HG03045 (cell line): ENCODE data around the gene MEIOB.
"Not testable (repeated sequence)": the region's sequence is repeated elsewhere in the genome, so short reads cannot be mapped to it uniquely, and the experiment has no call there.

Source experiments
- ATAC-seq: cut with Tn5 transposase; IDR thresholded peaks from one replicate; pipeline ENCODE4 v1.9.1; 2021; ENCODE audit warnings: mild to moderate bottlenecking, moderate library complexity; ENCODE audit not compliant: unreplicated experiment

Gene MEIOB

DNA sequence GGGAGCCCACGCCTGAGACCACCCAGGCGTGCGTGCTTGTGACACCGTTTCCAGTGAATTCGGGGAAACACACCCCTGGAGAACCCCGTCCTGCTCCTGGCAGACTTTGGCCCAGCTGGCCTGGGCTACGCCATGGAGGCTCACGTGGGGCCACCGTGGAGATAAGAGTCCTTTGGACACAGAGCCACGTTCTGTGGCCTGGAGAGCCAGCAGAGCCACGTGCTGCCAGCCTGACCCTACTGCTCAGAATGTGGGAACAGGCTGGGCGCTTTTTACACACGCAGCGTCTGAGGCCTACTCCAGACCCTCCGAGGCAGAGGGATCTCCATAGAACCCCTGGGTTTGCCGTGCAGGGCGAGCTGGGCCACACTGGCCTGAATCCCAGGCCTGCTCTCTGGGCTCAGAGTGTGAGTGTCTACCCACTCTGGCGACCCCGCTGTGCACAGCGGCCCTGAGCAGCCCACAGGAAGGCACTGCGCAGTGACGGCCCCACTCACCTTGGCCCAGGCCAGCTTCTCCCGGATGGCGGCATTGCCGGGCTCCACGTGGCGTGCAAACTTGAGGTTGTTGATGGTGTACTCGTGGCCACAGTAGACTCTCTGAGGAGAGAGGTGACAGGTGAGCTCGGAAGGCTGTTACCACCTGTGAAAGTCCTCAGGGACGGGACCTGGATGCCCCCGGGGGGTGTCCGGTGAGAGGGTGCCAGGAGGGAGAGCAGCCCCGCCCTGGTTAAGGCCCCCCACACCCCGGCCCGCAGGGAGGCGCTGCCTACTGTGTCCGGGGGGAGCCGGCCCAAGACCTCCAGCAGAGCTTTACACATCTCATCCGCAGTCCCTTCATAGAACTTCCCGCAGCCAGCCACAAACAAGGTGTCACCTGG lies 55.3 kb downstream of the MEIOB start:
- no peak for ATAC-seq

DNA sequence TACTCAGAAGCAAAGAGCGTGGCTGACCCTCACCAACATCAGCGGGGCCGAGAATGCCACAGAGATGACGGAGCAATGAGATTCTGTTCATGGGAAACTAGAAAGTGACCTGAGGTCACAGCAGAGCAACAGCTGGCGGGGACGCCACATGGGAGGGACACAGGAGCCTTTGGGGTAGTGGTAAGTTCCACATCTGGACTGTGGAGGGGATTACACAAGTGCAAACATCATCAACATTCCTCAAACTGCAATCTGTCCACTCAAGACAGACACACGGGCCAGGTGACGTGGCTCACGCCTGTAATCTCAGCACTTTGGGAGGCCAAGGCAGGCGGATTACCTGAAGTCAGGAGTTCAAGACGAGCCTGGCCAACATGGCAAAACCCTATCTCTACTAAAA lies 56.5 kb downstream of the MEIOB start:
- no peak for ATAC-seq

DNA sequence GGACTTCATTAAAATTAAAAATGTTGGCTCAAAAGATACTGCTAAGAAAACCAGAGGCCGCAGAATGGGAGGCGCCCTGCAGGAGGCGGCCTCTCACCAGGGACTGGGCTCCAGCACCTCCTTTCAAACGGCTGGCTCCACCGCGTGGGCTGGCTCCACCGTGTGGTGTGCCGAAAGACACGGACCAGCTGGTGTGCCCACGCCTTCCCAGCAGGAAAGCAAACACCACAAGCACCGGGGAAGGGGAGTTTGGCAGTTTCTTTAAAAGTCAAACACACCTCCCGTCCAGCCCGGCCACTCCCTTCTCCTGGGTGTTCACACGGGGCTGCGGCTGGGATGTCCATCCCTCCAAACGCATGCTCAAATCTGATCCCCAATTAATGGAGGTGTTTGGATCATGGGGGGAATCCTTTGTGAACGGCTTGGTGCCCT lies 59.2 kb downstream of the MEIOB start:
- no peak for ATAC-seq

DNA sequence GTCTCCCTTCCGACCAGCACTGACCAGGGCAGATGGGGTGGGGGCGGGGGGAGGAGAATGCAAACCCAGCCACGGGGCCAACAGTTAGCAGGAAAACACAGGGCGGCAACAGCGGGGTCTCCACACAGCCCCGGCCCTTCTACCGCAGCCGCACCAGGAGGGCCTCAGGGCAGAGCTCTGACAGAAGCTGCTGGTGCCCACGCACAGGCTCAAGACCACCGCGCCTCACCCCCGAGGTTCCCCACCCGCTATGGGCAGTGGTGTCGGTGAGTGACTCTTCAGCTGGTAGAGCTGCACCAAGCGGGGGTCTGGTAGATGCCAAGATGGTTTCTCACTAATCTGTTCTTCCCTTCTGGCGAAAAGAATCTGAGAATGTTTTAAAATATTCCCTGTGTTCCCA lies 61.4 kb downstream of the MEIOB start:
- no peak for ATAC-seq

DNA sequence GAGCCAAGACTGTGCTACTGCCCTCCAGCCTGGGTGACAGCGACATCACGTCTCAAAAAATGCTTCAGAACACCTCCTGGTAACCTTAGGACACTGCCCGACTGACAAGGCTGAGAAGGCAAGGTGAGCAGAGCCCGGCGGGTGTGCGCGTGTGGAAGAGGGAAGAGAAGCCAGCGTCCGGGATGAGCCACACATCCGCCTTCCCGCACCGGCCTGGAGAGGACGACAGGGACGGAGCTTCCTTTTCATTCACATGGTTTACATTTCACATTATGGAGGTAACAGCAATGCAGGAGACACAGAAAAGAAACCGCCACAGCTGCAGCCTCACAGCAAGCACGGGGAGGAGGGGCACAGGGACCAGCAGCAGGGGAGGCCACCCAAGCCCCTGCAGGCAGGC lies 61.9 kb downstream of the MEIOB start:
- ATAC-seq: no peak

DNA sequence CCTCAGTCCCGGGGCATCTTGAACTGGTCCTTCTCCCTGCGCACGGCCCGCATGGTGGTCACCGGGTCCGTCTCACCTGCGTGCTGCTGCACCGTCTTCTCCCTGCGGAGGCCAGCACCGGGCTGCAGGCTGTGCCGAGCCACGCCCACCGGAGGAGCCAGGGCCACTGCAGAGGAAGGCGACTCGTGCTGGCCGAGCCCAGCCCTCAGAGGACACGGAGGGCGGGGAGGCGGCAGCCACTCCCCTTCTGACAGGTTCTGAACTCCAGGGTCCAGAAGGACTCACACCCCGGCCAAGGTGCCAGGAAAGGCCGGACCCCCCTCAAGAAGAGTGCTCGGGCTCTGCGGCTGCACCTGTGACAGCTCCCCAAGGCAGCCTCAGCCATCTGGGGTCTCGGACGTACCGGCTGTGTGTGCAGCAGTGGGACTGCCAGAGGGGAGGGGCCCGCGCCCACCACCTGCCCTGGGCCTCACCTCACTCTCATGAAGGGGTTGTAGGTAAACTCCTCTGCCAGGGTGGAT lies 62.6 kb downstream of the MEIOB start:
- no peak for ATAC-seq

DNA sequence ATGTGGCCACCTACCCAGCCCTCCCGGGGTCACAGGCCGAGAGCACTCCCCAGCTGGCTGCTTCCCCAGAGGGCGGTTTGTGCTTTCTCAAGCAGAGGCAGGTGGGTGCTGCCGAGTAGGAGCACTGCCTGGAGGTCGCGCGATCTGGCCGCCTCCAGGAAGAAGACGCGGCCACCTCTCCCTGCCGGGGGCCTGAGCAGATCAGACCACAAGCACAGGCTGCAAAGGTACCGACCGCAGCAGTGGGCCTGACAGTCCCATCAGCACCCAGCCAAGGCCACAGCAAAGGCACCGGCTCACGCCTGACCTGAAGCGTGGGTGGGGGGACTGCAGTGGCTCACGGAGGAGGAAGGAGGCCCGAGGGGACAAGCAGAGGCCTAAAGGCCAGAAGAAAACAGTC lies 63.3 kb downstream of the MEIOB start:
- no peak for ATAC-seq

DNA sequence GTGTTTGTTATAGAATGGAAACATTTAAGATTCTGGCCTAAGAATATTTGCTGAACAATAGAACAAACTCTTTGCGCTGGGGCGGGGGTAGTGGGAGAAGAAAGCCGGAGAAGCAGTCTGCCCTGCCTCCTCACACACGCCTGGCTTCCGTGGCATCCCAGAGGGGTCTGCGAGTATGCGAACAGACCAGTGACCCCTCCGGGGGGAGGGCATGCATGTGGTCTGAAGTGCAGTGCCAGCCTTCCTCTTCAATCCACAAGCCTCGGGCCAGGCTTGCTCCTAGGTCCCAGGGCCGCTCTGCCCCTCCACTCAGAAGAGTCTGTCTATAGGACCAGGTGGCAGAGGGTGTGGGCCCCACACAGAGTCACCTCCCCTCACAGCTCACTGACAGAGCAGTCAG lies 64.3 kb downstream of the MEIOB start:
- ATAC-seq: no peak

DNA sequence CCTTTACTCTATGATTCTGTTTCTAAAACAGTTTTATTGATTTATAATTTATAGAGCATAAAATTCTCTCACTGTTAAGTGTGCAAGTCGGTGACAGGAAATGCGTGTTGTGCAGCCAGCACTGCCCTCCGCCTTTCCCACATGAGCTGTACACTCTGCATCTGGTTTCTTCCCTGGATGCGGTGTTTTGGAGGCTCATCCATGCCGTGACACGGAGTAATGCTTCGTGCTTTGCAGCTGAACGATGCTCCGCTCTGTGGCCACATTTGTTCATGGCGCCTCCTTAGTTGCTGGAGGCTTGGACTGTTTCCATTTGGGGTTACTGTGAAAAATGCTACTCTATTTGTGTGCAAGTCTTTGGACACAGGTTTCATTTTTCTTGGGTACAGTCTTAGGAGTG lies 71.3 kb downstream of the MEIOB start:
- ATAC-seq: no peak

DNA sequence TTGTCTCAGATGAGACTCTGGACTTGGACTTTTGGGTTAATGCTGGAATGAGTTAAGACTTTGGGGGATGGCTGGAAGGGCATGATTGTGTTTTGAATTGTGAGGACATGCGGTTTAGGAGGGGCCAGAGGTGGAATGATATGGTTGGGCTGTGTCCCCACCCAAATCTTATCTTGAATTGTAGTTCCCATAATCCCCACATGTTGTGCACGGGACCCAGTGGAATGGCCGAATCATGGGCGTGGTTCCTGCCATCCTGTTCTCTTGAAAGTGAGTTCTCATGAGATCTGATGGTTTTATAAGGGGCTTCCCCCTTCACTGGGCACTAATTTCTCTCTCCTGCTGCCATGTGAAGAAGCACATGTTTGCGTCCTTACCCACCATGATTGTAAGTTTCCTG lies 72.7 kb downstream of the MEIOB start:
- ATAC-seq: not testable (repeated sequence)

DNA sequence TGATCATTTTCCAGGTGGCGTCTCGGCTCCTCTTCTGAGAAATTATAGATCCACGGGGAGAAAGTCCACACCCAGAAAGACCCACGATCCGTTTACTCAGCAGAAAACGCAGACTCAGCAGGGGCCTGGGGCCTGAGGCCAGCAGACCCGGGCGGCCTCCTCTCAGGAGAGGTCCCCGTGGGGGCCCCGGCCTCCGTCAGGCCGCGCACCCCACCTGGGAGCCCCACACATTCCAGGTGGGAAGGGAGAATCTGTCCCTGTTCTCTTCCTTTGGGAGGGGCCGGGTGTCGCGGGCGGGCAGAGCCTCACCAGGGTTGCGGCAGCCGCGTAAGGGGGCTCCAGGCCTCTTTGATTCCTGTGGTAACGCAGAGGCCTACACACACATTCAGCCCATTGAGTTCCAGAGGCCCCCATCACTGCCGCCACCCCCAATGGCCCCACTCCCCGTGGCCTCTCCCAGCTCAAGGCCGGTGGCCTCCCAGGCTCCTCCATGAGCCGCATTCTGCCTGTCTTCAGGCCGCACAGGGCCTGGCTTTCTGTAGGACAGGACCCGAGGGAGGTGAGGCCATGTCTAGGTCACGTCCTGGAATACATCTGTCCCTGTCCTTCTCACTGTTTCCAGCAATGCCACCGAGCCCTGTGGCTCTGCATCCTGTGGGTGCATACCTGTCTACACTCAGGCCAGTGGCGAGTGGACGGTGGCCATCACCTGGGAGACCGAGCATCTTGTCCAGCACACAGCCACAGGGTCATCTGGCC lies 76.9 kb downstream of the MEIOB start:
- ATAC-seq: no peak

DNA sequence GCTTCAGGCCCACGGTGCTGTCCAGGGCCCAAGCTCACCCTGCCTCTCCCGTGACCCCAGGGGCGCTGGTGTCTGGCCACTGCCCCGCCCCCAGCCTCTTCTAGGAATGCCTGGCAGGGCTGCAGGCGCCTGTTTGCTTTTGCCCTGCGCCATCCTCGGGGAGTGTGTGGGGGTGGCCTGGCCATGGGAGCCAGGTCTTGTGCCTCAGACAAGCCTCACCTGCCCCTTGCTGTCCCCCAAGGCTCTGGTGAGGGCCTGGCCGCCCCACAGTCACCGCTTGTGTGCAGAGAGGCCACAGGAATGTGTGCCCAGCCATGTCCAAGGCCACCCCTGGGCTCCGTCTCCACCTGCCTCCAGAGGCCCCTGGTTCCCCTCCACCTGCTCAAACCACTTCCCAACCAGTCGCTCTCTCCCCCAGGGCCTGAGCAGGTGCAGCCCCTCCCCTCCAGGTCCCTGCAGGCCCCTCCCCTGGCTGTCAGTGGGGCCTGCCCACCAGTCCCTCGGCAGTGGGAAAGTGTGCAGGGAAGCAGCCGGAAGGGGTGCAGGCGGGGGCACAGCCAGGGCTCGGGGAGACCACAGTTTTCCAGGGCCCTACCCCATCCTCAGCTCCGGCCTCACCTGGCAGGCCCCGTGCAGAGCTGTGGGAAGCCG lies 77.6 kb downstream of the MEIOB start:
- ATAC-seq: no peak

DNA sequence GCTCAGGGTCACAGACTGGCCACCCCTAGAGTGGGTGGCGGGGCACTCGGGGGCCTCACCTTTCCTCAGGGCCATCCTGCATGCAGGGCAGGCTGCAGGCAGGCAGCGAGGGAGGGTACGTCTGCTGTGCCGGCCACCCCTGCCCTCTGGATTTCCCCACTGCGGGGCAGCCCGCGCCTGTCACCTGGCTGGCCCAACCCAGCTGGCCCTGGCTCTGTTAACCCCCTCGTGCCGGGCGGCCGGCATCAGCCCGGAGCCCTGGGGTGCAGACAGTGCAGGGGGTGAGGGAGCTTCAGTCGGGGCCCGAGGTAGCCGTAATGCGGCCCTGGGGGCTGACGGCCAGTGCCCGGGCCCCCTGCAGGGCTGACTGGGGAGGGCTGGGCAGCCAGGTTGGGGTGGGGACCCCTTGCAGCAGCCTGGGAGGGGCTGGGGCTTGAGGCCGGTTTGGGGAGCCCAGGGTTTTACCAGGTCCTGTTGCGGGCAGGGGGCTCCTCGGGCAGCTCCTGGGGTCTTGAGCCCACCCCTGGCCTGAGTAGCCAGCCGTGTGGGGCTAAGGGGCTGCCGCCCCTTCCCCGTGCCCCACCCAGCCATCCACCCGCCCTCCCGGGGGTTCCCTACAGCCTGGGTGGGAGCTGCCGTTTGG lies 78.3 kb downstream of the MEIOB start, which contains the start of gene IGFALS:
Gene IGFALS (minus strand): TSS at position 128 of the 643 bp plus-strand sequence. CDS start 53 bp downstream, at position 75.
- ATAC-seq: no peak

DNA sequence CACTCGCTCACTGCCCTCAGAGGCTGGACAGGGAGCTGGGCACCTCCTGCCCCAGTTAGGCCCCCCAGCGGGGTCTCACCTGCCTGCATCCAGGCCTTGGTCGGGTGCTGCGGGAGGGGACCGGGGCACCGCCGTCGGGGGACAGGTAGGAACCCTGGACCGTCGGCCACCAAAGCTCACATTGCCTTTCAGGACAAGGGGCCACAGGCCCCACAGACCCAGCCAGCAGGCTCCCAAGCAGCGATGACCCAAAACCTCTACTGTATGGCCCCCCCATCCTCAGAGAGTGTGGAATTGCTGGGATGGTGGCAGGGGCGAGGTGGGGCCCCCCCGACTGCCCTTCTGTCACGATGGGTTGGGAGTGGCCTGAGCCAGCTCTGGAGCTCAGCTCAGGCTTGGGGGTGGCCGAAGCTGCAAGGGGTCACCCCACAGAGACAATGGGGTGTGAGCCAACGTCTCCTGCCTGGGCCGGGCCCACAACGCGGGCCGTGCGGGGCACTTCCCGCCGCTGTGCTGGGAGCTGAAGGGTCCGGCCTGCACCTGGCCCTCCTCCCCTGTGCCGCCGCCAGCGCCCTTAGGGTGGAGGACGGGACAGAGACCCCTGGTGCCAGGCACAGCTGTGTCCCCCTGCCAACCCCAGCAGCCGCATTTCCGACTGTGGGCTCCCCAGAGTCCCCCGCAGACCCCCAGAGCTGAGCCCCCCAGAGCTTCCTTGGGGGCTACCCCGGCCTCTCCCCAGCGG lies 79.0 kb downstream of the MEIOB start:
- ATAC-seq: no peak

DNA sequence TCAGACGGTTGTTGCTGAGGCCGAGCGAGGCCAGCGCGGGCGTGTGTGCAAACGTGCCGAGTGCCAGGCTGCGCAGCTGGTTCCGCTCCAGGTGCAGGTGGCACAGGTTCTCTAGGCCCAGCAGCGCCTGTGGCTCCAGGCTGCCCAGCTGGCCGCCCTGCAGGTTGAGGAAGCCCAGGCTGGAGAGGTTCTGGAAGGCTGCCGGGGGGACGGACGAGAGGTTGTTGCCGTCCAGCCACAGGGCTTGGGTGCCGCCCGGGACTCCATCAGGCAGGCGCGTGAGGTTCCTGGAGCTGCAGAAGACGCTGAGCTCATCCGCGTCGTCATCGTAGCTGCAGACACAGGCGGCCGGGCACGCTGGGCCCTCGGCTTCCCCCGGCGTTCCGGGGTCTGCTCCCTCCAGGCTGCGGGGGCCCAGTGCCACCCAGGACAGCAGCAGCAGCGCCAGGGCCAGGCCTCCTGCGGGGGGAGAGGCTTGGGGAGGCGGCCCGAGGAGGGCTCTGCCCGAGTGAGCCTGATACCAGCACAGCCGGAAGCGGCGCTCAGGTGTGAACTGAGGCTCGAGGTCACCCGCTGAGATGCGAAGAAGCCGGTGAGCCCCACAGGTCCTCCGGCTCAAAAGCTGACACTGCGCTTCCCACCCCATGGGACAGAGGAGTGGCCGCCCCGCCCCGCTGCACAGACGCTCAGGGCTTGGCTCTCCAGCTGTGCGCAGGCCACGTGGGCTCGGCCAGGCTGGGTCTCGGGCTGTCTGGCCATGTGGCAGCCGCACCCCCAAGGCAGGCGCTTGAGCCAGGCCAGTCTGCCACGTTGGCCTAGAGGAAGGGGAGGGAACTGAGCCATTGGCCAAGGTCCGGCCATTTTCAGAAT lies 79.8 kb downstream of the MEIOB start:
- no peak for ATAC-seq

DNA sequence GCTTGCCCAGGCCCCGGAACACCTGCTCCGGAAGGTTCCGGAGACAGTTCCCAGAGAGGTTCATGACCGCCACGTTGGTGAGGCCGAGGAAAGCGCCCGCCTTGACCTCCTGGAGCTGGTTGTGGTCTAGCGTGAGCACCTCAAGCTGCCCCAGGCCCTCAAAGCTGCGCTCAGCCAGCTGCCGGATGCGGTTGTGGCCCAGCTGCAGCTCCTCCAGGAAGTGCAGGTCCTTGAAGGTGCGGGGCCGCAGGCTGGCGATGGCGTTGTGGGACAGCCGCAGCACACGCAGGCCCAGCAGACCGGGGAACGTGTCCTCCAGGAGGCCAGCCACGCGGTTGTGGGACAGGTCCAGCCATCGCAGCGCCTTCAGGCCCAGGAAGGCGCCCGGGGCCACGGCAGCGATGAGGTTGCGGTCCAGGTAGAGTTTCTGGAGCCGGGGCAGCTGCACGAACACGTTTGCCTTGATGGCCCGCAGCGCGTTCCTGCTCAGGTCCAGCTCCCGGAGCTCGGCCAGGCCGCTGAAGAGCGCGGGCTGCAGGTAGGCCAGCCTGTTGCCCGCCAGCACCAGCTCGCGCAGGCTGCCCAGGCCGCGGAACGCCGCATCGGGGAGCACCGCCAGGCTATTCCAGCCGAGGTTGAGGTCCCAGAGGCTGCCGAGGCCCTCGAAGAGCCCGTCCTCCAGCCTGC lies 80.6 kb downstream of the MEIOB start:
- no peak for ATAC-seq

DNA sequence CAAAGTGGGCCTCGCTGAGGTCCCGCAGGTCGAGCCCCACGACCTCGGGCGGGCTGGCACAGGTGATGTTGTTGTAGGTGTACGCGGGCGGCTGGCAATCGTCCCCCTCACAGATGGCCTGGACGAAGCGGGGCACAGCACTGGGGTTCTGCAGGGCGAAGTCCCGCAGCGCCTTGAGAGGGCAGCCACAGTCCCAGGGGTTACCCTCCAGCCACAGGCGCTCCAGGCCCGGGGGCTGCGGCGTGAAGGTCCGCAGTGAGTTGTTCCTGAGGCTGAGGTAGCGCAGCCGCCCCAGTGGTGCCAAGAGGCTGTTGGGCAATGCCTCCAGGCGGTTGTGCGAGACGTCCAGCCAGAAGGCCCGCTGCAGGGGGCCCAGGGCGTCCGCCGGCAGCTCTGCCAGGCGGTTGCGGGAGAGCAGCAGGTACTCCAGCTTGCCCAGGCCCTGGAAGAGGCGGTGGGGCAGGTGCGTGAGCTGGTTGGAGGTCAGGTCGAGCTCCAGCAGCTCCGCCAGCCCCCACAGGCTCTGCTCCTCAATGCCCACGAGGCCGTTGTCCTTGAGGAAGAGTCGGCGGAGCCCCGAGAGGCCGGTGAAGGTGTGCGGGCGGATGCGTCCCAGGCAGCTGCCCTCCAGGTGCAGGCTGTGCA lies 81.2 kb downstream of the MEIOB start:
- ATAC-seq: no peak

DNA sequence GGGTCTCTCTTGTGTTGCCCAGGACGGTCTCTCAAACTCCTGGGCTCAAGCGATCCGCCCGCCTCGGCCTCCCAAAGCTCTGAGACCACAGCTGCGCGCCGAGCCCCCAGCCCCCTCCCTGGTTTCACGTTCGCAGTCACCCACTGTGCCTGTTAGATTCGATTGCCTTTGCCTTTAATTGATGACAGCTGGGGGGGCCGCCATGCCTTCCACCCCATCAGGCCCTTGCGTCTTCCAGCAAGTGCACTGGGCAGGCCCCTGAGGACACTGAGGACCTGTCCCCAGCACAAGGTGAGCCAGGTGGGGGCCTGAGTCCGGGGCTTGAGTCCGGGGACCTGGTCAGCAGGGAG lies 81.7 kb downstream of the MEIOB start:
- no peak for ATAC-seq
